Endothelial cell (in vitro differentiated cells): ENCODE measurements around the gene SRXN1. TPM values are rescaled to one million over a fixed set of nuclear protein-coding genes. Genes with fewer than 3 reads are reported as not detected.

ENCODE experiments used
- DNase-seq: peaks from one replicate; pipeline ENCODE4 v3.0.0; 2021; ENCODE audit warnings: low spot score
- H3K27ac Mint-ChIP-seq: one replicate; pipeline ENCODE4 v1.8.0; 2021; ENCODE audit warnings: mixed read lengths, inconsistent platforms; ENCODE audit not compliant: unreplicated experiment
- H3K27me3 Mint-ChIP-seq: one replicate; pipeline ENCODE4 v1.8.0; 2021; ENCODE audit warnings: mild to moderate bottlenecking, moderate library complexity, mixed read lengths, inconsistent platforms; ENCODE audit not compliant: unreplicated experiment
- H3K36me3 Mint-ChIP-seq: one replicate; pipeline ENCODE4 v1.8.0; 2021; ENCODE audit warnings: mild to moderate bottlenecking, low read depth, mixed read lengths, inconsistent platforms; ENCODE audit not compliant: unreplicated experiment
- H3K4me1 Mint-ChIP-seq: one replicate; pipeline ENCODE4 v1.8.0; 2021; ENCODE audit warnings: mild to moderate bottlenecking, mixed read lengths, inconsistent platforms; ENCODE audit not compliant: unreplicated experiment
- H3K4me3 Mint-ChIP-seq: one replicate; pipeline ENCODE4 v1.8.0; 2021; ENCODE audit warnings: mild to moderate bottlenecking, mixed read lengths, inconsistent platforms; ENCODE audit not compliant: unreplicated experiment
- H3K9me3 Mint-ChIP-seq: one replicate; pipeline ENCODE4 v1.8.0; 2021; ENCODE audit warnings: mixed read lengths, inconsistent platforms; ENCODE audit not compliant: unreplicated experiment
- CTCF ChIP-seq: fragments of 200-600 bp; sonication (generic); IDR thresholded peaks from one replicate; pipeline ENCODE4 v1.5.0; 2021; ENCODE audit warnings: antibody characterized with exemption; ENCODE audit not compliant: unreplicated experiment
- total RNA-seq: library from RNA; stranded (reverse); fragmentation: NEBNext Ultra II Directional; extraction: Animal tissue kit (Norgen Biotek cat#: 25700); gene quantifications from one replicate; pipeline ENCODE4 v1.2.1, GENCODE V29; 2021; ENCODE audit not compliant: unreplicated experiment

The SRXN1 gene
- total RNA-seq, 1 donor from 2014 or later = 4.1 TPM

DNA sequence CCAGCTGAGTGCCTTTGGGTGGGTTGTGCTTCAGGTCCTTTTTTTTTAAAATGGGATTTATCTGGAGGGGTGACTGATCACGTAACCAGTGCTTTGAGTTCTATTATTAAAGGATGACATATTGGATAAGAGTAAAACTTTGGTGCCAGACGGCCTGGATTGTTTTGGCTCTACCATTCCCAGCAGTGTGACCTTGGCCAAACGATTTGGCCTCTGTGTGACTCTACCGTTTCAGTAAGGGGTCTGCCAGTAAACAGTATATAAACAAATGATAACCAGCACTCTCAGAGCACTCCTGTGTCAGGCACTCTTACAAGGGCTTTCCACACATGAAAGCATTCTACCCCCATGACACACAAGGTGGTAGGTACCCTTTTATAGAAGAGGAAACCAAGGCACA, 13.9 kb upstream of the SRXN1 start:
- Mint-ChIP-seq H3K9me3 (no peaks in the 10 kb centered on the region), H3K4me3 (no peak overlapping the region), H3K27ac (no peak overlapping the region), H3K36me3 (peaks cover 6% of the 10 kb centered on the region), H3K4me1 (peaks cover 7% of the 10 kb centered on the region), H3K27me3 (peaks cover 20% of the 10 kb centered on the region)
- no peak for DNase-seq
- TF ChIP-seq CTCF = no peak

- Mint-ChIP-seq H3K36me3 (peaks cover 8% of the 10 kb centered on the region), H3K4me1 (peaks cover 13% of the 10 kb centered on the region), H3K9me3 (no peaks in the 10 kb centered on the region), H3K27me3 (peaks cover 20% of the 10 kb centered on the region), H3K27ac (no peak overlapping the region), H3K4me3 (no peak overlapping the region)
- DNase-seq = no peak
- no peak for TF ChIP-seq CTCF
Observed at GRCh38 chr20:665276-665675, 12.3 kb upstream of the SRXN1 start.

DNA sequence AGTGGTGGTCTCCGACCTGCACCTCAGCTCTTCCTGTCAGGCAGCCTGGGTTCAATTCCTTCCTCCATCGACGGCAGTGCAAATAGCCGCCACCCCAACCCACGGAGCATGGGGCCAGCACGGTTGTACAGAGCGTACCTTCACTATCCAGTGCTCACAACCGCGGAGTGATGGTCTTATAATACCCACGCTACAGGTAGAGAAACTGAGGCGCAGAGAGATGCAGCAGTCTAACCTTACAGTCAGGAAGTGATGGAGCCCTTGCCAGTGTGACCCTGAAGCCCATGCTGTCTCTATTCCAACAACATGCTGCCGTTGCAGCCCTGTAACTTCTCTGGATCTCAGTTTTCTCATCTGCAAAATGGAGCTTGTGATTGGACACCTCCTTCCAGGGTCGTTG, 11.6 kb upstream of the SRXN1 start:
- Mint-ChIP-seq H3K9me3 (no peaks in the 10 kb centered on the region), H3K4me3 (peak overlapping the region; percentile 51), H3K27ac (no peak overlapping the region), H3K27me3 (peaks cover 22% of the 10 kb centered on the region), H3K4me1 (peaks cover 13% of the 10 kb centered on the region), H3K36me3 (peaks cover 8% of the 10 kb centered on the region)
- no peak for DNase-seq
- TF ChIP-seq CTCF = no peak

DNA sequence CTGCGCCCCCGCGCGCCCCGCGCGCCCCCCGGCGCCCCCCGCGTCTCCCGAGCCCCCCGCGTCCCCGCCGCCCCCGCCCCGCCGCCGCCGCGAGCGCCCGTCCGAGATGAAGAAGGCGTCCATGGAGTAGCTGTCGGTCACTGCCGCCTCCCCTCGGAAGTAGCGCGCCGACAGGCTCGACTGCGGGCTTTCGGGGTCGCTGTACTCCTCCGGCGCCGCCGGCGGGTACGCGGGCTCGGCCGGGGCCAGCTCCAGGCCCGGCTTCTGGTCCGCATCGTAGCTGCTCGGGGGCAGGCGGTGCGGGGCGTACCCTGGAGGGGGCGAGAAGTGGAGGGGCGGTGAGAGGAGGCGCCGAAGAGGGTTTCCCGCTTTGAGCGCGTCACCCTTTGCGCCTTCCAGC, 11.2 kb upstream of the SRXN1 start:
- no peaks in the 10 kb centered on the region for H3K9me3 Mint-ChIP-seq
- H3K36me3 Mint-ChIP-seq = peaks cover 8% of the 10 kb centered on the region

More for the DNA sequence above, 11.2 kb upstream of the SRXN1 start:
- Mint-ChIP-seq H3K27me3 (peaks cover 22% of the 10 kb centered on the region), H3K27ac (no peak overlapping the region), H3K4me3 (no peak overlapping the region), H3K4me1 (peaks cover 16% of the 10 kb centered on the region)
- no peak for DNase-seq
- TF ChIP-seq CTCF = no peak
